ENCODE measurements around the gene ABCB1.

ABCB1 gene

GRCh38 chr7:87552351-87552900 lies 48.3 kb downstream of the ABCB1 start:
- Histone ChIP-seq H3K79me2 (ENCODE audit: insufficient read depth, low read length) (no peaks in the 10 kb centered on the region), H3K4me2 (ENCODE audit: low read length) (no peak overlapping the region), H3K9ac (ENCODE audit: low read length) (no peak overlapping the region), H3F3A (ENCODE audit: insufficient read depth, low read length) (no peaks in the 10 kb centered on the region), H3K27me3 (ENCODE audit: insufficient read depth, low read length) (no peaks in the 10 kb centered on the region), H3K4me3 (ENCODE audit: low read depth, low read length, poor library complexity, severe bottlenecking) (no peak overlapping the region), H3K9me2 (ENCODE audit: low read depth, low read length) (no peaks in the 10 kb centered on the region), H3K4me1 (ENCODE audit: insufficient read depth, low read length, severe bottlenecking) (no peaks in the 10 kb centered on the region), H3K9me3 (ENCODE audit: low read length) (no peaks in the 10 kb centered on the region), H3K27ac (ENCODE audit: low read depth, low read length, poor library complexity, severe bottlenecking) (no peak overlapping the region), H2AFZ (ENCODE audit: low read length) (no peak overlapping the region), H3K36me3 (ENCODE audit: insufficient read depth, low read length) (no peaks in the 10 kb centered on the region), H4K20me1 (ENCODE audit: insufficient read depth, low read length) (no peaks in the 10 kb centered on the region)
- TF ChIP-seq CTCF (IDR thresholded peaks at IDR 0.05; ENCODE audit: low read length) (no peak), EZH2 (IDR thresholded peaks at IDR 0.05; ENCODE audit: borderline replicate concordance, low read length) (no peak)

- TF ChIP-seq EZH2 (IDR thresholded peaks at IDR 0.05; ENCODE audit: borderline replicate concordance, low read length) (no peak), CTCF (IDR thresholded peaks at IDR 0.05; ENCODE audit: low read length) (no peak)
- Histone ChIP-seq H3K4me1 (ENCODE audit: insufficient read depth, low read length, severe bottlenecking) (no peaks in the 10 kb centered on the region), H2AFZ (ENCODE audit: low read length) (no peak overlapping the region)
Observed at GRCh38 chr7:87548123-87548919, 52.4 kb downstream of the ABCB1 start.

GRCh38 chr7:87545760-87546159 lies 54.9 kb downstream of the ABCB1 start:
- Histone ChIP-seq H3F3A (ENCODE audit: insufficient read depth, low read length) (no peaks in the 10 kb centered on the region), H2AFZ (ENCODE audit: low read length) (no peak overlapping the region), H3K9me3 (ENCODE audit: low read length) (no peaks in the 10 kb centered on the region), H3K27ac (ENCODE audit: low read depth, low read length, poor library complexity, severe bottlenecking) (no peak overlapping the region), H3K4me1 (ENCODE audit: insufficient read depth, low read length, severe bottlenecking) (no peaks in the 10 kb centered on the region), H3K4me3 (ENCODE audit: low read depth, low read length, poor library complexity, severe bottlenecking) (no peak overlapping the region), H3K9ac (ENCODE audit: low read length) (no peak overlapping the region), H3K79me2 (ENCODE audit: insufficient read depth, low read length) (no peaks in the 10 kb centered on the region), H3K27me3 (ENCODE audit: insufficient read depth, low read length) (no peaks in the 10 kb centered on the region), H4K20me1 (ENCODE audit: insufficient read depth, low read length) (no peaks in the 10 kb centered on the region), H3K36me3 (ENCODE audit: insufficient read depth, low read length) (peaks cover 8% of the 10 kb centered on the region; the same call in 1 of the 2 replicates), H3K9me2 (ENCODE audit: low read depth, low read length) (no peaks in the 10 kb centered on the region), H3K4me2 (ENCODE audit: low read length) (no peak overlapping the region)
- TF ChIP-seq EZH2 (IDR thresholded peaks at IDR 0.05; ENCODE audit: borderline replicate concordance, low read length) (no peak), CTCF (IDR thresholded peaks at IDR 0.05; ENCODE audit: low read length) (no peak)

More at GRCh38 chr7:87548123-87548919, 52.4 kb downstream of the ABCB1 start:
- no peaks in the 10 kb centered on the region for H4K20me1 ChIP-seq (ENCODE audit: insufficient read depth, low read length)
- H3K9me3 ChIP-seq (ENCODE audit: low read length), result no peaks in the 10 kb centered on the region
- no peak overlapping the region for H3K4me3 ChIP-seq (ENCODE audit: low read depth, low read length, poor library complexity, severe bottlenecking)
- H3K36me3 ChIP-seq (ENCODE audit: insufficient read depth, low read length), result peaks cover 8% of the 10 kb centered on the region; the same call in 1 of the 2 replicates
- no peaks in the 10 kb centered on the region for H3F3A ChIP-seq (ENCODE audit: insufficient read depth, low read length)
- no peaks in the 10 kb centered on the region for H3K9me2 ChIP-seq (ENCODE audit: low read depth, low read length)
- no peaks in the 10 kb centered on the region for H3K79me2 ChIP-seq (ENCODE audit: insufficient read depth, low read length)
- no peaks in the 10 kb centered on the region for H3K27me3 ChIP-seq (ENCODE audit: insufficient read depth, low read length)
- H3K4me2 ChIP-seq (ENCODE audit: low read length), result no peak overlapping the region
- H3K27ac ChIP-seq (ENCODE audit: low read depth, low read length, poor library complexity, severe bottlenecking), result no peak overlapping the region
- H3K9ac ChIP-seq (ENCODE audit: low read length), result no peak overlapping the region
